GM12878 (cell line): ENCODE measurements around the gene SLC34A1. TPM values are rescaled to one million over a fixed set of nuclear protein-coding genes. Genes with fewer than 3 reads are reported as not detected.

Source experiments
- ATAC-seq: fragments of 200-7000 bp; cut with Tn5 transposase; 3 replicates; pipeline ENCODE4 v1.9.1; 2020; ENCODE audit warnings: mild to moderate bottlenecking, moderate library complexity
- BruUV-seq: library from RNA; stranded (reverse); fragments of 400-500 nt; replicated peaks from 2 replicates; lab custom pipeline; 2021; lab: Mats Ljungman, UMichigan
- CTCF ChIA-PET: fragments of 300-600 bp; sonication (Branson Sonifier 250); formaldehyde crosslinking; extraction: SDS; loops from one replicate; lab custom pipeline; 2021; ENCODE audit warnings: inconsistent platforms; lab: Yijun Ruan, JAX
- POLR2A ChIA-PET: fragments of 350-600 bp; formaldehyde crosslinking; extraction: SDS; loops from one replicate; lab custom pipeline; 2021; ENCODE audit warnings: inconsistent platforms; lab: Charles Lee
- RAD21 ChIA-PET: fragments of 300-600 bp; sonication (Branson Sonifier 250); formaldehyde crosslinking; loops from one replicate; lab custom pipeline; 2023; ENCODE audit warnings: antibody characterized with exemption; ENCODE audit not compliant: unreplicated experiment; lab: Charles Lee
- SMC1A ChIA-PET: fragments of 300-600 bp; sonication (Branson Sonifier 250); formaldehyde crosslinking; loops from one replicate; lab custom pipeline; 2023; ENCODE audit not compliant: unreplicated experiment, uncharacterized antibody; lab: Charles Lee
- DNase-seq: peaks from one replicate; pipeline ENCODE4 v3.0.0-alpha.2; 2011; ENCODE audit warnings: low read depth, low spot score
- FAIRE-seq: peaks from 3 replicates; lab custom pipeline; 2011; peaks lifted over from hg19 to GRCh38; lab: Jason Lieb, UNC
- H2AFZ ChIP-seq: 2 replicates; pipeline ENCODE4 v1.6.0; 2011; ENCODE audit warnings: low read depth, low read length, control low read depth; ENCODE audit not compliant: control insufficient read depth
- H3K27ac ChIP-seq: 2 replicates; pipeline ENCODE4 v1.5.1; 2011; ENCODE audit warnings: control low read depth; ENCODE audit not compliant: control insufficient read depth, insufficient read depth
- H3K27me3 ChIP-seq, 2 experiments: replicated peaks in 1 of 2; 2 replicates each; pipeline versions ENCODE4 v1.6.0 to v1.6.1; 2011; ENCODE audit warnings: low read length in 1 of 2; ENCODE audit not compliant: control insufficient read depth in 2 of 2, insufficient read depth in 2 of 2
- H3K36me3 ChIP-seq, 2 experiments: 2 replicates each; pipeline ENCODE4 v1.5.1; 2011; ENCODE audit warnings: low read length in 1 of 2; ENCODE audit not compliant: control insufficient read depth in 2 of 2, insufficient read depth in 2 of 2
- H3K4me1 ChIP-seq: 2 replicates; pipeline ENCODE4 v1.6.1; 2011; ENCODE audit warnings: mild to moderate bottlenecking, low read length, moderate library complexity, mixed read lengths; ENCODE audit not compliant: control insufficient read depth, insufficient read depth
- H3K4me2 ChIP-seq: 2 replicates; pipeline ENCODE4 v1.6.0; 2011; ENCODE audit warnings: control low read depth; ENCODE audit not compliant: control insufficient read depth, insufficient read depth
- H3K4me3 ChIP-seq: fragments of 200-600 bp; sonication (generic); 2 replicates; pipeline ENCODE4 v1.5.1; 2016
- H3K79me2 ChIP-seq: 2 replicates; pipeline ENCODE4 v1.6.0; 2011; ENCODE audit warnings: low read length; ENCODE audit not compliant: control insufficient read depth, insufficient read depth
- H3K9ac ChIP-seq: 2 replicates; pipeline ENCODE4 v1.8.0; 2011; ENCODE audit warnings: low read length, control low read depth, mixed read lengths; ENCODE audit not compliant: control insufficient read depth, insufficient read depth
- H3K9me3 ChIP-seq: replicated peaks from 3 replicates; pipeline ENCODE4 v1.5.1; 2011; ENCODE audit warnings: mild to moderate bottlenecking, low read length; ENCODE audit not compliant: control insufficient read depth, insufficient read depth
- H4K20me1 ChIP-seq: 2 replicates; pipeline ENCODE4 v1.6.0; 2011; ENCODE audit not compliant: control insufficient read depth, insufficient read depth
- CBX3 ChIP-seq: fragments of 200-600 bp; sonication (generic); IDR thresholded peaks from 2 replicates; pipeline ENCODE4 v1.6.1; 2016; ENCODE audit warnings: low read depth, borderline replicate concordance
- EP300 ChIP-seq, 2 experiments: fragments of 150-350 bp in 1 of 2; IDR thresholded peaks; 2 replicates each; pipeline ENCODE4 v1.6.1; 2011 to 2012; ENCODE audit warnings: low read depth in 2 of 2, low read length in 2 of 2, borderline replicate concordance in 1 of 2, improper control_type of control experiment in 1 of 2, inconsistent platforms in 1 of 2; ENCODE audit not compliant: control insufficient read depth in 1 of 2
- GABPA ChIP-seq: IDR thresholded peaks from 2 replicates; pipeline ENCODE4 v1.6.1; 2014; ENCODE audit warnings: antibody characterized with exemption, low read depth, mild to moderate bottlenecking, inconsistent platforms
- HCFC1 ChIP-seq: fragments of 150-350 bp; IDR thresholded peaks from 2 replicates; pipeline ENCODE4 v1.6.1; 2014; ENCODE audit warnings: low read length
- LARP7 ChIP-seq: fragments of 450-650 bp; IDR thresholded peaks from 2 replicates; pipeline ENCODE4 v1.6.1; 2017; ENCODE audit warnings: mild to moderate bottlenecking
- PBX3 ChIP-seq: IDR thresholded peaks from 2 replicates; pipeline ENCODE4 v1.6.1; 2011; ENCODE audit warnings: mild to moderate bottlenecking, low read depth, low read length, moderate library complexity; ENCODE audit not compliant: insufficient replicate concordance
- RELA ChIP-seq: fragments of 450-650 bp; IDR thresholded peaks from 2 replicates; pipeline ENCODE4 v1.8.0; 2014; ENCODE audit warnings: borderline replicate concordance; ENCODE audit not compliant: partially characterized antibody
- SMAD1 ChIP-seq: fragments of 450-650 bp; IDR thresholded peaks from 2 replicates; pipeline ENCODE4 v1.6.1; 2018; ENCODE audit warnings: mild to moderate bottlenecking, low read depth; ENCODE audit not compliant: partially characterized antibody
- USF1 ChIP-seq: IDR thresholded peaks from 2 replicates; pipeline ENCODE4 v1.6.1; 2011; ENCODE audit warnings: borderline replicate concordance, low read depth, mild to moderate bottlenecking, moderate library complexity, mixed read lengths, low read length; ENCODE audit not compliant: insufficient read depth; ENCODE audit errors: extremely low read length
- WGBS: methylation state at CpG from one replicate; pipeline ENCODE4 v1.1.6; 2016; ENCODE audit warnings: low lambda C conversion rate; ENCODE audit not compliant: insufficient replicate concordance, insufficient coverage; ENCODE audit errors: missing lambda C conversion rate; 5-methylcytosine and 5-hydroxymethylcytosine counted together
- in situ Hi-C: fragments of 300-500 bp; cut with MboI; formaldehyde crosslinking; loops from 9 replicates; pipeline ENCODE4 v1.14.3; 2018; ENCODE audit warnings: mixed read lengths
- intact Hi-C: fragments of 100-400 bp; cut with micrococcal nuclease; formaldehyde crosslinking; loops from one replicate; pipeline ENCODE4 v1.14.2; 2022; ENCODE audit not compliant: unreplicated experiment
- polyA plus RNA-seq, 11 experiments: library from polyadenylated mRNA; depleted of rRNA in 4 of 11; unstranded in 6 of 11; stranded (reverse) in 5 of 11; fragments of >200 nt; fragmentation: Nextera tagmentation in 4 of 11; fragmentation: Illumina TruSeq in 1 of 11; extraction: Ambion mirVana in 4 of 11; extraction: Trizol in 1 of 11; gene quantifications; 1 replicate in 1 of 11; 2 replicates in 10 of 11; pipeline versions ENCODE4 v1.2.1 to v1.2.3, GENCODE V29; 2011 to 2016; ENCODE audit warnings: inconsistent platforms in 2 of 11, missing spikeins in 2 of 11, low read depth in 1 of 11
- total RNA-seq, 4 experiments: library from RNA; depleted of rRNA in 3 of 4; stranded (reverse); fragments of >200 nt in 3 of 4; fragmentation: Illumina TruSeq in 1 of 4; extraction: Trizol in 1 of 4; gene quantifications; 2 replicates each; pipeline versions ENCODE4 v1.2.1 to v1.2.3, GENCODE V29; 2013 to 2021

Gene SLC34A1
- total and polyA plus RNA-seq, 10 of the 15 experiments (the other 5 are each of a cell fraction or from before 2014, with no cell fraction given), result 0.03 to 0.14 (median 0.09) TPM; not detected in 2

- no peak for TF ChIP-seq USF1
- TF ChIP-seq SMAD1, result no peak
- TF ChIP-seq CBX3, result no peak
- TF ChIP-seq RELA, result no peak
- no peak for TF ChIP-seq LARP7
- TF ChIP-seq GABPA, result no peak
- TF ChIP-seq HCFC1, result no peak
- no peak for TF ChIP-seq EP300 (IDR thresholded peaks at IDR 0.05; ENCODE audit: borderline replicate concordance in 1 of 2, control insufficient read depth in 1 of 2, low read depth in 2 of 2, low read length in 2 of 2)
Measured at GRCh38 chr5:177434942-177435738, 50.9 kb downstream of the SLC34A1 start (continued).

GRCh38 chr5:177435847-177436536 is 51.8 kb downstream of the SLC34A1 start:
- FAIRE-seq, result no peak
- ChIA-PET RAD21 (interaction anchor here (1.3 kb wide), 1 partner anchor 31 kb away, joined by 4 read pairs; no protein-coding TSS in a partner anchor), POLR2A (interaction anchor here (1.6 to 1.9 kb wide), 2 partner anchors 10 to 12 kb away, joined by 4 to 7 read pairs; no protein-coding TSS in a partner anchor), SMC1A (interaction anchor here (1.7 kb wide), 1 partner anchor 10 kb away, joined by 6 read pairs; the partner anchor contains the start of gene PRR7), CTCF (interaction anchor here (1.0 kb wide), 1 partner anchor 31 kb away, joined by 3 read pairs; no protein-coding TSS in a partner anchor)
- Histone ChIP-seq H4K20me1 (no peaks in the 10 kb centered on the region), H3K27me3 (no peaks in the 10 kb centered on the region), H3K27ac (no peak overlapping the region), H2AFZ (no peak overlapping the region), H3K9me3 (no peaks in the 10 kb centered on the region), H3K36me3 (peaks cover 46 to 53% of the 10 kb centered on the region in 2 experiments), H3K79me2 (peaks cover 16% of the 10 kb centered on the region), H3K4me3 (no peak overlapping the region), H3K4me1 (peaks cover 18% of the 10 kb centered on the region), H3K4me2 (no peak overlapping the region), H3K9ac (no peak overlapping the region)
- in situ Hi-C loops, result no loop called here
- ATAC-seq, result no peak
- DNase-seq, result no peak
- intact Hi-C loops, result no loop called here
- WGBS, result 94% methylated on average over 29 of the region's 37 CpGs
- no TSS peak for BruUV-seq
- TF ChIP-seq PBX3, result no peak
